WTC11 (cell line): ENCODE results near the gene COMMD9. TPM values are rescaled to one million over a fixed set of nuclear protein-coding genes. Genes with fewer than 3 reads are reported as not detected.

Experiments
- ATAC-seq: fragments of 200-7000 bp; cut with Tn5 transposase; 2 replicates; pipeline ENCODE4 v1.10.0; 2021; ENCODE audit warnings: mild to moderate bottlenecking, moderate library complexity
- CTCF ChIA-PET: fragments of 300-600 bp; sonication (Branson Sonifier 250); formaldehyde crosslinking; loops from one replicate; lab custom pipeline; 2021; ENCODE audit warnings: antibody characterized with exemption; lab: Charles Lee
- POLR2A ChIA-PET: fragments of 350-600 bp; sonication (Branson Sonifier 250); formaldehyde crosslinking; loops from one replicate; lab custom pipeline; 2021; ENCODE audit warnings: antibody characterized with exemption; lab: Charles Lee
- DNase-seq: peaks from one replicate; pipeline ENCODE4 v3.0.0; 2021; ENCODE audit warnings: low spot score
- H3K27ac Mint-ChIP-seq: 2 replicates; pipeline ENCODE4 v1.8.0; 2021; ENCODE audit warnings: mixed read lengths
- H3K27me3 Mint-ChIP-seq: 2 replicates; pipeline ENCODE4 v1.8.0; 2021; ENCODE audit warnings: low read depth, mild to moderate bottlenecking, moderate library complexity, mixed read lengths
- H3K36me3 Mint-ChIP-seq: 2 replicates; pipeline ENCODE4 v1.8.0; 2021; ENCODE audit warnings: mixed read lengths
- H3K4me1 Mint-ChIP-seq: 2 replicates; pipeline ENCODE4 v1.8.0; 2022; ENCODE audit warnings: mixed read lengths
- H3K4me3 Mint-ChIP-seq: 2 replicates; pipeline ENCODE4 v1.8.0; 2021; ENCODE audit warnings: mild to moderate bottlenecking, moderate library complexity, mixed read lengths
- H3K9me3 Mint-ChIP-seq: 2 replicates; pipeline ENCODE4 v1.8.0; 2021; ENCODE audit warnings: mixed read lengths
- CDX4 ChIP-seq: fragments of 250-450 bp; sonication (Bioruptor Pico); IDR thresholded peaks from 2 replicates; pipeline ENCODE4 v1.9.0; 2021; ENCODE audit warnings: moderate library complexity, mild to moderate bottlenecking, inconsistent platforms, borderline replicate concordance
- CREM ChIP-seq: sonication (generic); formaldehyde crosslinking; IDR thresholded peaks from 2 replicates; pipeline ENCODE4 v1.8.1; 2022; ENCODE audit warnings: mild to moderate bottlenecking, missing genetic modification reagents, moderate library complexity
- ELF4 ChIP-seq: sonication (generic); formaldehyde crosslinking; IDR thresholded peaks from 2 replicates; pipeline ENCODE4 v1.8.1; 2022; ENCODE audit warnings: low read depth, mild to moderate bottlenecking, moderate library complexity, missing genetic modification reagents
- ERG ChIP-seq: fragments of 250-450 bp; sonication (Bioruptor Pico); IDR thresholded peaks from 2 replicates; pipeline ENCODE4 v1.8.0; 2021; ENCODE audit warnings: mild to moderate bottlenecking
- FOXP1 ChIP-seq: sonication (generic); formaldehyde crosslinking; IDR thresholded peaks from 2 replicates; pipeline ENCODE4 v1.8.0; 2022; ENCODE audit warnings: missing genetic modification reagents, mild to moderate bottlenecking, moderate library complexity, borderline replicate concordance
- GABPB1 ChIP-seq: sonication (generic); formaldehyde crosslinking; IDR thresholded peaks from 2 replicates; pipeline ENCODE4 v1.8.1; 2023; ENCODE audit warnings: mild to moderate bottlenecking, missing genetic modification reagents
- GTF2I ChIP-seq: fragments of 250-450 bp; sonication (Bioruptor Pico); conservative IDR thresholded peaks from 2 replicates; pipeline ENCODE4 v1.4.0; 2021; ENCODE audit warnings: mild to moderate bottlenecking
- HMGA2 ChIP-seq: fragments of 250-450 bp; sonication (Bioruptor Pico); IDR thresholded peaks from 2 replicates; pipeline ENCODE4 v1.4.0; 2021; ENCODE audit warnings: mild to moderate bottlenecking, moderate library complexity
- JAZF1 ChIP-seq: fragments of 250-450 bp; sonication (Bioruptor Pico); IDR thresholded peaks from 2 replicates; pipeline ENCODE4 v1.9.0; 2021; ENCODE audit warnings: moderate library complexity, mild to moderate bottlenecking, inconsistent platforms
- KAT7 ChIP-seq: sonication (generic); formaldehyde crosslinking; IDR thresholded peaks from 2 replicates; pipeline ENCODE4 v1.8.1; 2023; ENCODE audit warnings: missing genetic modification reagents, mild to moderate bottlenecking, borderline replicate concordance
- MXD4 ChIP-seq: fragments of 250-450 bp; sonication (Bioruptor Pico); IDR thresholded peaks from 2 replicates; pipeline ENCODE4 v1.8.0; 2021; ENCODE audit warnings: mild to moderate bottlenecking, moderate library complexity, borderline replicate concordance
- MYBL2 ChIP-seq: sonication (generic); formaldehyde crosslinking; IDR thresholded peaks from 2 replicates; pipeline ENCODE4 v1.8.1; 2023; ENCODE audit warnings: mild to moderate bottlenecking, moderate library complexity, missing genetic modification reagents
- NFATC4 ChIP-seq: fragments of 250-450 bp; sonication (Bioruptor Pico); IDR thresholded peaks from 2 replicates; pipeline ENCODE4 v1.9.0; 2021; ENCODE audit warnings: mild to moderate bottlenecking
- NFE2L1 ChIP-seq: sonication (generic); formaldehyde crosslinking; IDR thresholded peaks from 2 replicates; pipeline ENCODE4 v1.8.1; 2023; ENCODE audit warnings: missing genetic modification reagents
- NR1H2 ChIP-seq: sonication (generic); formaldehyde crosslinking; IDR thresholded peaks from 2 replicates; pipeline ENCODE4 v1.9.0; 2021; ENCODE audit warnings: mild to moderate bottlenecking, moderate library complexity, missing genetic modification reagents
- PRDM15 ChIP-seq: sonication (generic); formaldehyde crosslinking; IDR thresholded peaks from 2 replicates; pipeline ENCODE4 v1.8.0; 2022; ENCODE audit warnings: missing genetic modification reagents
- RORB ChIP-seq: fragments of 250-450 bp; sonication (Bioruptor Pico); IDR thresholded peaks from 2 replicates; pipeline ENCODE4 v1.9.0; 2021; ENCODE audit warnings: mild to moderate bottlenecking
- SMAD4 ChIP-seq: sonication (generic); formaldehyde crosslinking; IDR thresholded peaks from 2 replicates; pipeline ENCODE4 v1.8.0; 2022; ENCODE audit warnings: mild to moderate bottlenecking, missing genetic modification reagents
- ZNF532 ChIP-seq: fragments of 250-450 bp; sonication (Bioruptor Pico); IDR thresholded peaks from 2 replicates; pipeline ENCODE4 v1.9.0; 2021; ENCODE audit warnings: mild to moderate bottlenecking, borderline replicate concordance
- ZNF671 ChIP-seq: fragments of 250-450 bp; sonication (Bioruptor Pico); IDR thresholded peaks from 2 replicates; pipeline ENCODE4 v1.8.0; 2021; ENCODE audit warnings: mild to moderate bottlenecking
- total RNA-seq: library from RNA; stranded (reverse); gene quantifications from 3 replicates; pipeline ENCODE4 v1.2.3, GENCODE V29; 2021

The COMMD9 gene
- total RNA-seq, 1 experiment from 2014 or later: 33.3 TPM

GRCh38 chr11:36254713-36255112 lies 34.5 kb downstream of the COMMD9 start:
- Mint-ChIP-seq H3K9me3 (peaks cover 27% of the 10 kb centered on the region), H3K36me3 (peaks cover 5% of the 10 kb centered on the region; the same call in 1 of the 2 replicates), H3K27ac (no peak overlapping the region), H3K4me3 (no peak overlapping the region), H3K27me3 (peaks cover 12% of the 10 kb centered on the region), H3K4me1 (peaks cover 5% of the 10 kb centered on the region; the same call in 1 of the 2 replicates)
- DNase-seq (no peak), ATAC-seq (no peak)
- TF ChIP-seq SMAD4: no peak
- TF ChIP-seq CDX4 (CRISPR knock-in tag): no peak
- no peak for TF ChIP-seq ZNF671 (CRISPR knock-in tag)
- TF ChIP-seq MYBL2 (CRISPR knock-in tag): no peak
- no peak for TF ChIP-seq CREM (CRISPR knock-in tag)
- TF ChIP-seq NFE2L1: no peak
- no peak for TF ChIP-seq ELF4 (CRISPR knock-in tag)
- TF ChIP-seq NFATC4 (CRISPR knock-in tag): no peak
- no peak for TF ChIP-seq RORB (CRISPR knock-in tag)
- TF ChIP-seq KAT7 (CRISPR knock-in tag): no peak
- TF ChIP-seq NR1H2 (CRISPR knock-in tag): no peak
- no peak for TF ChIP-seq MXD4 (CRISPR knock-in tag)
- no peak for TF ChIP-seq GABPB1
- TF ChIP-seq ERG (CRISPR knock-in tag): no peak
- TF ChIP-seq FOXP1 (CRISPR knock-in tag): no peak
- no peak for TF ChIP-seq ZNF532
- TF ChIP-seq PRDM15: no peak
- TF ChIP-seq GTF2I (CRISPR knock-in tag): no peak
- TF ChIP-seq HMGA2 (CRISPR knock-in tag): no peak
- TF ChIP-seq JAZF1 (CRISPR knock-in tag): no peak
- ChIA-PET CTCF (interaction anchor here (0.8 to 0.9 kb wide), 2 partner anchors 185 to 433 kb away, joined by 3 to 5 read pairs; no protein-coding TSS in a partner anchor), POLR2A (no interaction called here)
